Measurements from ENCODE around the gene RBM34. TPM values are rescaled to one million over a fixed set of nuclear protein-coding genes. Genes with fewer than 3 reads are reported as not detected.
A peak's percentile ranks its signal among the peaks of the same experiment; 100 is the strongest.

RBM34 gene
- total and polyA plus RNA-seq, 2 donors (not counting 3 experiments of a cell fraction or from before 2014, with no cell fraction given): 16.1 to 80.7 TPM

GRCh38 chr1:235168375-235168774, 7.3 kb upstream of the RBM34 start:
- FAIRE-seq: no peak
- DNase-seq (ENCODE audit: low read depth, low spot score): no peak
- dilution Hi-C loops (cut with MboI; ENCODE audit: extremely low pct_ligation_motif_present, low sequenced_read_pairs): no loop called here
- no peaks in the 10 kb centered on the region for H3K9me3 ChIP-seq (replicated peaks; ENCODE audit: control insufficient read depth, insufficient read depth, low read length)
- ChIA-PET POLR2A (interaction anchor here (0.6 kb wide), 1 partner anchor 193 kb away, joined by 4 read pairs; no protein-coding TSS in a partner anchor), CTCF (interaction anchor here (1.1 to 1.3 kb wide), 2 partner anchors 247 to 248 kb away, joined by 3 to 4 read pairs; no protein-coding TSS in a partner anchor)
- H3K4me2 ChIP-seq (ENCODE audit: insufficient read depth, low read length): no peak overlapping the region
- H3K27ac ChIP-seq (ENCODE audit: insufficient read depth, low read depth, low read length): no peak overlapping the region
- H3K27me3 ChIP-seq (ENCODE audit: control insufficient read depth in 2 of 2, insufficient read depth in 2 of 2, low read length in 2 of 2): no peaks in the 10 kb centered on the region
- H3K9ac ChIP-seq (replicated peaks; ENCODE audit: extremely low read depth, insufficient read depth, low read length): no peak overlapping the region
- no peaks in the 10 kb centered on the region for H3K9me1 ChIP-seq (replicated peaks; ENCODE audit: control insufficient read depth, extremely low read depth, insufficient read depth, low read length)
- no TSS peak for BruUV-seq (replicated peaks)
- no peaks in the 10 kb centered on the region for H3K79me2 ChIP-seq (ENCODE audit: control insufficient read depth, insufficient read depth, low read length)
- H3K36me3 ChIP-seq (ENCODE audit: control insufficient read depth in 2 of 2, extremely low read depth in 1 of 2, insufficient read depth in 2 of 2, low read length in 2 of 2): peaks cover 2 to 4% of the 10 kb centered on the region in 2 experiments
- no peaks in the 10 kb centered on the region for H4K20me1 ChIP-seq (replicated peaks; ENCODE audit: control insufficient read depth, extremely low read depth, insufficient read depth, low read length)
- no peak overlapping the region for H2AFZ ChIP-seq (ENCODE audit: low read depth, low read length)
- TF ChIP-seq GATA2 (IDR thresholded peaks at IDR 0.05; ENCODE audit: insufficient read depth, insufficient read length, low read depth, low read length) (no peak), POLR2AphosphoS5 (IDR thresholded peaks at IDR 0.05; ENCODE audit: insufficient read depth, low read depth, low read length) (no peak), EZH2 (IDR thresholded peaks at IDR 0.05; ENCODE audit: borderline replicate concordance, low read depth, low read length, severe bottlenecking) (no peak)
- no peak overlapping the region for H3K4me3 ChIP-seq (replicated peaks in 1 of 3; ENCODE audit: insufficient read depth in 1 of 3, low read depth in 1 of 3, low read length in 3 of 3)
- intact Hi-C loops (cut with micrococcal nuclease): no loop called here
- H3K4me1 ChIP-seq (ENCODE audit: control insufficient read depth, extremely low read depth, insufficient read depth, low read length): no peaks in the 10 kb centered on the region

- peak overlapping the region; percentile 81 for H3K9ac ChIP-seq (replicated peaks; ENCODE audit: extremely low read depth, insufficient read depth, low read length)
- H3K36me3 ChIP-seq (ENCODE audit: control insufficient read depth in 2 of 2, extremely low read depth in 1 of 2, insufficient read depth in 2 of 2, low read length in 2 of 2): peaks cover 8% of the 10 kb centered on the region in 2 experiments
- H3K4me2 ChIP-seq (ENCODE audit: insufficient read depth, low read length): peak overlapping the region; percentile 91
- no TSS peak for BruUV-seq (replicated peaks)
- DNase-seq (ENCODE audit: low read depth, low spot score) (no peak), FAIRE-seq (peak; percentile 15)
- H3K9me3 ChIP-seq (replicated peaks; ENCODE audit: control insufficient read depth, insufficient read depth, low read length): no peaks in the 10 kb centered on the region
- ChIA-PET POLR2A (no interaction called here), CTCF (interaction anchor here (1.4 kb wide), 1 partner anchor 57 kb away, joined by 3 read pairs; no protein-coding TSS in a partner anchor)
- peak overlapping the region; percentile 66 for H3K27ac ChIP-seq (ENCODE audit: insufficient read depth, low read depth, low read length)
- H3K27me3 ChIP-seq (ENCODE audit: control insufficient read depth in 2 of 2, insufficient read depth in 2 of 2, low read length in 2 of 2): no peaks in the 10 kb centered on the region
- peaks cover 25% of the 10 kb centered on the region for H3K79me2 ChIP-seq (ENCODE audit: control insufficient read depth, insufficient read depth, low read length)
- dilution Hi-C loops (cut with MboI; ENCODE audit: extremely low pct_ligation_motif_present, low sequenced_read_pairs): no loop called here
- H2AFZ ChIP-seq (ENCODE audit: low read depth, low read length): peak overlapping the region; percentile 85
- intact Hi-C loops (cut with micrococcal nuclease): loop anchor here (5.0 kb wide), 1 partner anchor 165 kb away; the partner anchor contains the start of genes ARID4B and GGPS1
- peak overlapping the region; percentile 77 to 93 (median 86) for H3K4me3 ChIP-seq (replicated peaks in 1 of 3; ENCODE audit: insufficient read depth in 1 of 3, low read depth in 1 of 3, low read length in 3 of 3)
- no peaks in the 10 kb centered on the region for H3K9me1 ChIP-seq (replicated peaks; ENCODE audit: control insufficient read depth, extremely low read depth, insufficient read depth, low read length)
- H4K20me1 ChIP-seq (replicated peaks; ENCODE audit: control insufficient read depth, extremely low read depth, insufficient read depth, low read length): no peaks in the 10 kb centered on the region
- peaks cover 4% of the 10 kb centered on the region for H3K4me1 ChIP-seq (ENCODE audit: control insufficient read depth, extremely low read depth, insufficient read depth, low read length)
- TF ChIP-seq GATA2 (IDR thresholded peaks at IDR 0.05; ENCODE audit: insufficient read depth, insufficient read length, low read depth, low read length): no peak
- no peak for TF ChIP-seq EZH2 (IDR thresholded peaks at IDR 0.05; ENCODE audit: borderline replicate concordance, low read depth, low read length, severe bottlenecking)
- TF ChIP-seq FOS (IDR thresholded peaks at IDR 0.05; ENCODE audit: borderline replicate concordance, insufficient read depth, low read length): no peak
- TF ChIP-seq MYC (IDR thresholded peaks at IDR 0.05; ENCODE audit: low read depth, low read length): no peak
- TF ChIP-seq POLR2A (IDR thresholded peaks at IDR 0.05; ENCODE audit: low read depth, low read length): no peak
- no peak for TF ChIP-seq POLR2AphosphoS5 (IDR thresholded peaks at IDR 0.05; ENCODE audit: insufficient read depth, low read depth, low read length)
- no peak for TF ChIP-seq CTCF (IDR thresholded peaks at IDR 0.05; ENCODE audit: extremely low read depth in 1 of 2, insufficient read depth in 1 of 2, low read depth in 1 of 2, low read length in 2 of 2)
- TF ChIP-seq JUN (IDR thresholded peaks at IDR 0.05; ENCODE audit: borderline replicate concordance, insufficient read depth, insufficient read length, low read depth): no peak
- no peak for TF ChIP-seq MAX (IDR thresholded peaks at IDR 0.05; ENCODE audit: insufficient read depth, insufficient read length)
Observed at GRCh38 chr1:235161685-235162327, 756 bp upstream of the RBM34 start.
